GM21381 (cell line): Measurements from ENCODE around the gene LSP1.

Experiments
- ATAC-seq: cut with Tn5 transposase; IDR thresholded peaks from one replicate; pipeline ENCODE4 v1.9.1; 2021; ENCODE audit warnings: mild to moderate bottlenecking, moderate library complexity; ENCODE audit not compliant: unreplicated experiment

The LSP1 gene

GRCh38 chr11:1824221-1825038 lies 28.5 kb upstream of the LSP1 start:
- ATAC-seq, result no peak

GRCh38 chr11:1825039-1825740 lies 27.7 kb upstream of the LSP1 start:
- ATAC-seq, result no peak

- ATAC-seq, result no peak
Measured at GRCh38 chr11:1825785-1826451, 27.0 kb upstream of the LSP1 start.

GRCh38 chr11:1826552-1827094 lies 26.3 kb upstream of the LSP1 start:
- ATAC-seq, result no peak

- no peak for ATAC-seq
Measured at GRCh38 chr11:1827095-1827813, 25.6 kb upstream of the LSP1 start.

- no peak for ATAC-seq
Measured at GRCh38 chr11:1827931-1828330, 25.0 kb upstream of the LSP1 start.

GRCh38 chr11:1828542-1828941 lies 24.3 kb upstream of the LSP1 start:
- no peak for ATAC-seq

GRCh38 chr11:1829039-1829820 lies 23.7 kb upstream of the LSP1 start:
- no peak for ATAC-seq

- no peak for ATAC-seq
Measured at GRCh38 chr11:1830004-1830321, 22.9 kb upstream of the LSP1 start.

- no peak for ATAC-seq
Measured at GRCh38 chr11:1830322-1831223, 22.3 kb upstream of the LSP1 start.

- no peak for ATAC-seq
Measured at GRCh38 chr11:1831338-1832210, 21.3 kb upstream of the LSP1 start.

GRCh38 chr11:1832211-1832919 lies 20.5 kb upstream of the LSP1 start:
- no peak for ATAC-seq

GRCh38 chr11:1832920-1833295 lies 20.0 kb upstream of the LSP1 start:
- ATAC-seq, result no peak

GRCh38 chr11:1834062-1834610 lies 18.7 kb upstream of the LSP1 start:
- ATAC-seq, result no peak

GRCh38 chr11:1834779-1835670 lies 17.9 kb upstream of the LSP1 start, which contains the start of gene SYT8:
Gene SYT8 (plus strand): TSS chr11:1834990. CDS start chr11:1835106, 116 bp downstream.
- ATAC-seq, result no peak

GRCh38 chr11:1835671-1836010 lies 17.2 kb upstream of the LSP1 start:
- no peak for ATAC-seq
